NCI-H2171 treated with DMSO at 0.1 percent for 48 hours (cell line): Measurements from ENCODE around the gene CEP72.
A peak's percentile ranks its signal among the peaks of the same experiment; 100 is the strongest.
"Not testable (repeated sequence)": the region's sequence is repeated elsewhere in the genome, so short reads cannot be mapped to it uniquely, and the experiment has no call there.

Source experiments
- DNase-seq: peaks from one replicate; lab custom pipeline; 2025; lab: John Stamatoyannopoulos, UW

The CEP72 gene

DNA sequence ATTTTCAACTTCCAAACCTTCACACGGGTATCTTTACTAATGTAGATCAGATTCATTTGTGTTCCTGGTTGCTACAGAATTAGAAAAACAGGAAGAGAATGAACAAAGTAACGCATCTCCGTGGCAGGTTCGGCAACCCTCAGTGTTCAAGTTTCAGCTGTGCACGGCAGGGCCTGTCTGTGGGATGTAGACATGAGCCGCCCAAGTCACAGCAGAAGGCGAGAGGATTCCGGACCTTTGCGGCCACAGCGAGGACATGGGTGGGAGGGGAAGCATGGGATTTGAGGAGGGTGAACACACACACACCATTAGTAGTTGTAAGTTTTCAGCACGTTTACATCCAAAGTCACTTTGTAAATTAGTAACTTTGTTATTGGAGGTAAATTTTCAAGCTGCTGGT is 31.7 kb upstream of the CEP72 start:
- DNase-seq = no peak

DNA sequence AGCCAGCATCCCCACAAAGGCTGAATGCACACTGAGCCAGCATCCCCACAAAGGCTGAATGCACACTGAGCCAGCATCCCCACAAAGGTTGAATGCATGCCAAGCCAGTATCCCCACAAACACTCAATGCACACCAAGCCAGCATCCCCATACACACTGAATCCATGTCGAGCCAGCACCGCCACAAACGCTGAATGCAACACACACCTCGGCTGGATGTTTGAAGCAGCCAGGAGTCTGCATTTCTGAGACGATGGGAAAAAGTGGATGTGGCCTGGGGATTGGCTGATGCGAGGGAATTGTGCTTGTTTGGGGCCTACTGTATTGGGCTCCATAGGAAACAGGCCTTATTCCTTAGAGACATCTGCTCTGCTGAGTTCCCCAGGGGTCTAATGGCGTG is 30.9 kb upstream of the CEP72 start:
- no peak for DNase-seq

DNA sequence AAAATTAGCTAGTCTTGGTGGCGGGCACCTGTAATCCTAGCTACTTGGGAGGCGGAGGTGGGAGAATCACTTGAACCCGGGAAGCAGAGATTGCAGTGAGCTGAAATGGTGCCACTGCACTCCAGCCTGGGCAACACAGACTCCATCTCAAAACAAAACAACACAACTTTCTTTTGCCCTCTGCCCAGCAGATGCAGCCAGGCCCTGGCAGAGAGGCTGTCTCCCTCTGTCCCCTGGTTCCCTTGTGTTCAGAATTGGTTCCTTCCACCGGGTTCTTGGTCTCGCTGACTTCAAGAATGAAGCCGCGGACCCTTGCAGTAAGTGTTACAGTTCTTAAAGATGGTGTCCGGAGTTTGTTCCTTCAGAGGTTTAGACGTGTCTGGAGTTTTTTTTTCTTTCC is 30.2 kb upstream of the CEP72 start:
- no peak for DNase-seq

DNA sequence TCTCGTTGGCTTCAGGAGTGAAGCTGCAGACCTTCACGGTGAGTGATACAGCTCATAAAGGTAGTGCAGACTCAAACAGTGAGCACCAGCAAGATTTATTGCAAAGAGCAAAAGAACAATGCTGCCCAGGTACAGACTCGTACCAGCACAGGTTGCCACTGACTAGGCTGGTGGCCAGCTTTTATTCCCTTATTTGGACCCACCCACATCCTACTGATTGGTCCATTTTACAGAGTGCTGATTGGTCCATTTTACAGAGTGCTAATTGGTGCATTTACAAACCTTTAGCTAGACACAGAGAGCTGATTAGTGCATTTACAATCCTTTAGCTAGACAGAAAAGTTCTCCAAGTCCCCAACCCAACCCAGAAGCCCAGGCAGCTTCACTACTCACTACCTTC is 29.7 kb upstream of the CEP72 start:
- not testable (repeated sequence) for DNase-seq

DNA sequence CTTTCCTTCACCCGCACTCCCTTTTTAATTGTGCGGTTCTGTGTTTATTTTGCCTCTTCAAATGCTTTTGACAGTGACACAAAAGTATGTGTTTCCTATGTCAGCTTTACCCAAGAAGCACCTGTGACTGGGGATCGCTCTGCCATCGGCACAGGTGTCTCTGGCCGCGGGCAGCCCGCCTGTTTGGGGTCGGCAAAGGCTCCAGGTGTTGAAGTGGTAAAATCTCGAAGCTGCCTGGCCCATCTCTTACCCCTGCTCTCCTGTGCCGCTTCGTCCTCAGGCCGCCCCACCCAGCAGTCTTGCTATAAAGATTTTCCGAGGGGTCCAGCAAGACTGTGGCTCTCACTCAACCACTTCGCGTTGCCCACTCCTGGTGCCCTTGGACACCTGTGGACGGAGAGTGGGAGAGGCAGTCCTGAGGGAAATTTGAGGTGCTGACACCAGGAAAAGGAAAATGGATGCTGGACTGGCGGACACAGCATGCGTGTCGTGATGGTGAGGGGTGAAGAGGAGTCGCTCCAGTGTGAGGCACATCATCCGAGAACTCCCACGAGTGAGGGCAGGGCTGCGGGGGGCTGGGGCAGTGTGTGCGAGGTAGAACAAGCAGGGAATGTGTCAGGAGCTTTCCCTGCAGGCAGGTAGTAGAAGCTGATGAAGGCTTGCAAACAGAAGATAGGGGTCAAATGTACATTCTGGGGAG is 29.1 kb upstream of the CEP72 start:
- no peak for DNase-seq

DNA sequence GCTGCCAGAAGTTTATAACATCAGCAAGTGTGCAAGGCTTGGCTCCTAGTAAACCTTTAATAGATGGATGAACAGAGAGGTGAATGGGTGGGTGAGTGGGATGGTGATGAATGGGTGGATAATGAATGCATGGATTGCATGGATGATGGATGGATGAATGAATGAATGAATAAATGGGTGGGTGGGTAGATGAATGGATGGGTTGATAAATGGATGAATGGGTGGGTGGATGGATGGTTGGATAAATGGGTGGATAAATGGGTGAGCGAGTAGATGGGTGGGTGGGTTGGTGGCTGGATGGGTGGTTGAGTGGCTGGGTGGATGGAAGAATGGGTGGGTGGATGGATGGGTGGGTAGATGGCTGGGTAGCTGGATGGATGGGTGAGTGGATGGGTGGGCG is 28.5 kb upstream of the CEP72 start:
- no peak for DNase-seq

DNA sequence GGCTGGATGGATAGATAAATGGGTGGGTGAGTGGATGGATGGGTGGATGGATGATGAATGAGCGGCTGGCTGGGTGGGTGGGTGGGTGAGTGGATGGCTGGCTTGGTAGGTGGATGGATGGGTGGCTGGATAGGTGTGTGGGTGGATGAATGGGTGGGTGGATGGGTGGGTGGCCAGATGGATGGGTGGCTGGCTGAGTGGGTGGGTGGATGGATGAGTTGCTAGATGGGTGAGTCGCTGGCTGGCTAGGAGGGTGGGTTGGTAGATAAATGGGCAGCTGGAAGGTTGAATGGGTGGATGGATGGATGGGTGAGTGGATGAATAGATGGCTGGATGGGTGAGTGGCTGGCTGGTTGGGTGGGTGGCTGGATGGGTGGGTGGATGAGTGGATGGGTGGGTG is 27.9 kb upstream of the CEP72 start:
- DNase-seq = no peak

DNA sequence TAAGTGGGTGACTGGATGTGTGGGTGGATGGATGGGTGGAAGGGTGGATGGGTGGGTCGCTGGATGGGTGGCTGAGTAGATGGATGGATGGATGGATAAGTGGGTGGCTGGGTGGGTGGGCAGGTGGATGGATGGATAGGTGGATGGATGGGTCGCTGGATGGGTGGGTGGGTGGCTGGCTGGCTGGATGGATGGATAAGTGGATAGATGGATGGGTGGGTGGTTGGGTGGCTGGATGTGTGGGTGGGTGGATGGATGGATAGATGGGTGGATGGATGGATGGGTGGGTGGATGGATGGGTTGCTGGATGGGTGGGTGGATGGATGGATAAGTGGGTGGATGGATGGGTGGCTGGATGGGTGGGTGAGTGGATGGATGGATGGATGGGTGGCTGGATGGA is 27.3 kb upstream of the CEP72 start:
- no peak for DNase-seq

DNA sequence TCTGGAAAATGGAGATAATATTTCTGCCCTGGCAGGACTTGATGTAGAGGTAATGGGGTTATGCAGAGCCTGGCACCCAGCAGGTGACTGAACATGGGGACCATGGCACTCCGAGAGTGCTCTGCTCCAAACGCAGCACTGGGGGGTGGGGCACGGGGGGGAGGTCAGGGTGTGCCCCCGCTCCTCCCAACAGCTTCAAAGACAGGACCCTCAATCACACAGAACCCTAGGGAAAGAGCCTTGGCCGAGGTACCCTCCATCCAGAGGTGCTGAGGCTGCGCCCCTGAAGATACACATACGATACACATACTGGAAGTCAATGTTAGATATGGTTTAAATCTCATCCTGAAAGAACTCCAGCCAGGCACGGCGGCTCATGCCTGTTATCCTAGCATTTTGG is 26.6 kb upstream of the CEP72 start:
- no peak for DNase-seq

DNA sequence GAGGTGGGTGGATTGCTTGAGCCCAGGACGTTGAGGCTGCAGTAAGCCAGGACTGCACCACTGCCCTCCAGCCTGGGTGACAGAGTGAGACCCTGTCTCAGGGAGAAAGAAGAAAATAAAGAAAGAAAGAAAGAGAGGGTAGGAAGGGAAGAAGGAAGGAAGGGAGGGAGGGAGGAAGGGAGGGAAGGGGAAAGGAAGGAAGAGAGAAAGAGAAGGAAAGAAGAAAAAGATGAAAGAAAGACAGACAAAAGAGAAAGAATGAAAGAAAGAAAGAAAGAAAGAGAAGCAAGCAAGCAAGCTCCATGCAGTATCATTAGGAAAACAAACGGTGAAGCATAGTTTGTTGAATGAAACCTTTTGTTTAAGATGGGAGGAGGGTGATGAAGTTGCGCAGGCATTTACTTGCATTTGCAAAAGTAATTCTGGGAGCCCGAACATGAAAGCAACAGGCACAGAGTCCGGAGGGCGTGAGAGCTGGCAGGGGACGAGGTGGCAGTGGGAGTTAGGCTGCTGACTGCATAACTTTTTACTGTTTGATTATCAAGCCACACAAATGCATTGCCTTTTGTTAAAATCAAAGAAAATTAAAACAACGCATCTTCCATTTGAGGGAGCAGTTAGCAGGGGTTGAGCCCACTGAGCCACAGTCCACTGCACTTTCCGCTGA is 26.0 kb upstream of the CEP72 start:
- DNase-seq = no peak

DNA sequence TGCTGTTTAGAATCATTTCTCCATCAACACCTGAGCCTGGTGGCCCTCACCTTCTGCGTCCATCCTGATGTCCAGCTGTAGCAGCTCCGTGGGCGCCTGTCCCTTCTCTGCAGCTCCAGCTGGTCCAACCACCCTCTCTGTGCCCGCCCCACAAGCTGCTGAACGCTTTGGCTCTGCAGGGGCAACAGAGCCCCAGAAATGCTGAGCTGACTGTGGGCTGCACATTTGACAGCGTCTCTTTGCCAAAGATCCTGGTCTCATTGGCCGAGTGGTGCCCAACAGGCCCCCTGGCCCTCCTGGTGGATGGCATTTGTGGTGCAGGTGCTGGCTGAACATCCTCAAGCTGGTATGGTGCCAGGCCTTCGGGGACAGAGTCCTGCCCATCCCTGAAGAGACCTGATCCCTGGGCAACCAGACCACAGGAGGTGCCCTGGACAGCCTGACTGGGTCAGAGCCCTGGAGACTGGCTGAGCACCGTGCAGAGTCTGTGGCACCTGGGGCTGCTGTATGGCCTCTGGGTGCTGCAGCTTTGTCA is 25.3 kb upstream of the CEP72 start:
- no peak for DNase-seq

DNA sequence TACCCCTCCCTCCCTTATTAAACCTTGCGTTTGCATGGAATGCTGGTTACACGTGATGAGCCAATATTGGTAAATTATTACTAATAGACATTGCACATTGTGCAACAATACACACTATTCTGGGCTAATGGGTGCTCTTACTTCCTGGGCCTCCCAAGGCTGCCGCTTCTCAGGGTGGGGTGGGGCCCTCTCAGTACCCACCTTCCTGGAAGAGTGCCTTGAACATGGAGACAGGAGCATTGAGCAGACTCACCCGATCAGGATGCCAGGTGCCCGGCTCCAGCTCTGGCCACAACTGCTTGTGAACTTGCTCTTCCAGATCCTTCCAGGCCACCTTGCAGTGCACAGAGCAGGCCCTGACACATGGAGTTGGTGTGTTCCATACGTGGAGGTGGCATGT is 24.7 kb upstream of the CEP72 start:
- no peak for DNase-seq

DNA sequence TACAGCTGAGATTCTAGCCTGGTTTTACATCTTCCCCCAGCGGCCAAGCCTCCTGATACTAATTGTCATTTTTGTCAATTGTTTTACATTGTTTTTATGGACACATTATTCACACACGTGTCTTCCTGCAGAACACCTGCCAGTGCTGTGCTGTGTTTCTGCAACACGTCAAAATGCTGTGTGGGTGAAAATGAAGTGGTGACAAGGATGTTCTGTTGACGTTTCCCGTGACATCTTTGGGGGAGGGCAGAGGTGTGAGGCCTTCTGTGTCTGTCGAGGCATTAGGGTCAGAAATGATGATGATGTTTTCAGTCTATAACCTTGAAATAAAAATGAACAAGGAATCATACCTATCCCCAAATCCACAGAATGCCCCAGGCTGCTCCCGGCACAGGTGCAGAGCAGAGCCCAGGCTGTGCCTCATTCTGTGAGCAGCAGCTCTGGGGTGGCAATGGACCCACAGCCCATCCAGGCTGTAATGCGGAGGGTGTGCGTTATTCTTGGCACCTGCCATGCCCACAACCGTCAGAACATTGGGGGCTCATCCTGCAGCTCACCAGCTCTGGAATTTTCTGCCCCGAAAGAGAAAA is 23.6 kb upstream of the CEP72 start:
- DNase-seq = no peak

DNA sequence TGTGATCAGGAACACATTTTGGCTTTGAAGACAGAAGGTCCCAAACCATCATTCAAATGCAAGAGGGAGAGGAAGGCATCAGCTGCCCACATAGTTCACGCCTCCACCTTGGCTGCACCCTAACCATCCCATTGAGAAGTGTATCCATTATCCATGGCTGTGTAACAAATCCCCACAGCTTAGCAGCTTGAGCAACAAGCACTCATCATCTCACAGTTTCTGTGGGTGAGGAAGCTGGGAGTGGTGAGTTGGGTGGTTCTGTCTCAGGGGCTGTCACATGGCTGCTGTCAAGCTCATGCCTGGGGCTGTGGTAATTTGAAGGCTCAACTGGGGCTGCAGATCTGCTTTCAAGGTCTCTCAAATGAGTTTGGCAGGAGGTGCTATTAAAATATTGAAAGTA is 23.0 kb upstream of the CEP72 start:
- DNase-seq = no peak

DNA sequence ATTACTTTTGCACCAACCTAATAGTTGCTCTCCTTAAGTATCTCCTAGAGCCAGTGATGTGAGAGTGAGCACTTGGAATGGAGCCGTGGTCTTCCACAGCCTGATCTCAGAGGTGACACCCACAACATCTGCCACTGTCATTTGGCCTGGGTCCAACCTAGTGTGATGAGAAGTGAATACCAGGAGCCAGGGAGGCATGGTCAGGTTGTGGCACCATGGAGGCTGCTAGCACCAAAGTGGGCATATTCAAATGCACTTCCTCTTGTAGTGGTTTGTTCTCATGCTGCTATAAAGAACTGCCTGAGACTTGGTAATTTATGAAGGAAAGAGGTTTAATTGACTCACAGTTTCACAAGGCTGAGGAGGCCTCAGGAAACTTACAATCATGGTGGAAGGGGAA is 22.6 kb upstream of the CEP72 start:
- DNase-seq = peak; percentile 18

DNA sequence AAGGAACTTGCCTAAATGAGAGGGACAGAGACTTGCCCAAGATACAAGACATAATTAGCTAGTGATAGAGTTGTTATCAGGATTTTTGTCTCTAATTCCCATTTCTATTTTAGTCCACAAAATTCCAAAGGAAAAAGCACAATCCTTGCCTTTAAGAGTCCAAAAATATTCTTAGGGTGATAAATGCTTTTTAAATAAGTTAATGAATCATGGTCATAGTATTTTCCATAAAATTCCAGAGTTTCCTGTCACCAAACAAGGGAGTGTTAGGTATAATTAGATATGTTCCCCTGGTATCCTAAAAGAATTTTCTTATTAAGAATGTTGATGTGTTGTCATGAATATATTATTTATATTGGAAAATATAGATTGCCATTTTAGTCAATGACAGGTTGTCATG is 21.8 kb upstream of the CEP72 start:
- no peak for DNase-seq

DNA sequence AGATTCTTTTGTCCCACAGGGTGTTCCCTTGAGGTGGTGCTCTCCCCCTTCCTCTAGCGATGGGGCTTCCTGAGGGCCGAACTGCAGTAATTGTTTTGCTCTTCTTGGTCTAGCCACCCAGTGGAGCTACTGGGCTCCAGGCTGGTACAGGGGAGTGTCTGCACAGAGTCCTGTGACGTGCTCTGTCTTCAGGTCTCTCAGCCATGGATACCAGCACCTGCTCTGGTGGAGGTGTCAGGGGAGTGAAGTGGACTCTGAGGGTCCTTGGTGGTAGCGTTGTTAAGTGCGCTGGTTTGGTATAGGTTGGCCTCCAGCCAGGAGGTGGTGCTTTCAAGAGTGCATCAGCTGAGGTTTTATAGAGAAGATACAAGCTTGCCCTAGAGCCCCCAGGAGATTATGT is 20.4 kb upstream of the CEP72 start:
- peak; percentile 49 for DNase-seq

DNA sequence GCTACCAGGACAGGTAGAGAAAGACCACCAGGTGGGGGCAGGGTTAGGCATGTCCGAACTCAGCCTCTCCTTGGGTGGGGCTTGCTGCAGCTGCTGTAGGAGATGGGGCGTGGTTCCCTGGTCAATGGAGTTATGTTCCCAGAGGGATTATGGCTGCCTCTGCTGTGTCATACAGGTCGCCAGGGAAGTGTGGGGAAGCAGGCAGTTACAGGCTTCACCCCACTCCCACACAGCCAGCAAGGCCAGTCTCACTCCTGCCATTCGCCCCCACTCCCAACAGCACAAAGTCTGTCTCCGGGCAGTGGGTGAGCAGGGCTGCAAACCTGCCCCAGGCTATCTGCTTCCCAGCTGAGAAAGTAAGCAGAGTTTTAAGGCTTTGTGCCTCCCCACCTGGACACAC is 20.0 kb upstream of the CEP72 start:
- peak; percentile 49 for DNase-seq

DNA sequence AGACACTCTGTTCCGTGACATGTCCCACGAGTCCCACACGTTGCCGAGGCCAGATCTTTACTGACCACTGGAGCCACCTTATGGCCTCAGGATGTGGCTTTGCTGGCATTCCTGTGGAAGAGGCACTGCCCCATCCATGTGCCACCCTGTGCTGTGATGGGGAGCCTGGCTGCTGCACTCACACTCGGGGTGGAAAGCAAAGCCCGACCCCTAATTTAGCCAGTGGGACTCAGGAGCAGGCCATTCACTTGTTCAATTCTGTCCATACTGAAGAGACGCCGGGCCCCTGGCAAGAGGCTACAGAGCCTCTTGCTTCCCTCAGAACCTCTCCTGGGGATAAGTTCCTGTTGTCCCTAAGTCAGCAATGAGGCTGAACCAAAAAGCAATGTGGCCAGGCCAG is 18.6 kb upstream of the CEP72 start:
- DNase-seq = no peak

DNA sequence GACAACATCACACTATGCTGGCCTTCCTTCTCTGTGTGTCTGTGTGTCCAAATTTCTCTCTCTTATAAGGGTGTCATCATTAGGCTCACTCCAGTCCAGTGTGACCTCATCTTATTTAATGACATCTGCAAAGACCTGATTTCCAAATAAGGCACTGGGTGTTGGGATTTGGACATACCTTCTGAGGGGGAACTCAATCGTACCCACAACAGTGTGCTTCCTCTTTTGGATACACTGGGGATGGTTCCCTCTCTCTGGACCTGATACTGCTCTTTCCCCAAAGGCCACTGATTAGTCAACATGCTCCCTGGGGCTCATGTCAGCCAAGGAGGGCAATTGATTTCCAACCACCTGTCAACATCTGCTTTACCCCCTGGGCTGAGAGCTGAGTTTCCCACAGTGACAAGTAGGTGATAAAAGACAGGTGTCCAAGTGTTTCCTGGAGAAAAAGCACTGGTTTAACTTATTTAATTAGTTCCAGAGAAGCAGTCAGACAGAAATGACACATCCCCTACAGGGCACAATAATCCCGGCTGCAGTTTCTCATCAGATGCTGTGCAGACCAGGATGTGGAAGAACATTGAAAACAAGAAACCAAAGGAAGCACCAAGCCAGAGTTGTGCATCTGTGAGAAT is 17.8 kb upstream of the CEP72 start:
- DNase-seq = peak; percentile 91

DNA sequence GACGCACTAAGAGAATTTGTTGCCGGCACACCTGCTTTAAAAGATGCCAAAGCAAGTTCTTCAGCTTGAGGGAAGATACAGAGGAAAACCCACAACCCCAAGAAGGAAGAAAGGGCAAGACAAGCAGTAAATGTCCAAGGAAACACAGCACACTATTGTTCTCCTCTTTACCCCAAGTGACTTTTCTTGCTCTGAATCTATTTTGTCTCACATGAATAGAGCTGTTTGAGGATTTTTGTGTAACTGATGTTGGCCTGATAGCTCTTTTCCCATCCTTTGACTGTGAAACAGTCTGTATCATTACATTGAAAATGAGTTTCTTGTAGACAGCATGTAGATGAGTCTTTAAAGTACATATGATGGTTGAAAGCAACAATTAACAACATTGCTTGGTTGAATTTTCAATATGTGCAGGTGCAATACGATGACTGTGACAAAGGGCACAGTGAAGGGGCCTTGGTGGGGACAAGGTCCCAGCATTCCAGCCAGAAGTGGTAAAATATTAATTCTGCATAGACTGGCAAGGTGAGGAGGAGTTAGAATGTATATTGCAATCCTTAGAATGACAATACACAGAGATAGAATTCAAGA is 16.8 kb upstream of the CEP72 start:
- DNase-seq = no peak

DNA sequence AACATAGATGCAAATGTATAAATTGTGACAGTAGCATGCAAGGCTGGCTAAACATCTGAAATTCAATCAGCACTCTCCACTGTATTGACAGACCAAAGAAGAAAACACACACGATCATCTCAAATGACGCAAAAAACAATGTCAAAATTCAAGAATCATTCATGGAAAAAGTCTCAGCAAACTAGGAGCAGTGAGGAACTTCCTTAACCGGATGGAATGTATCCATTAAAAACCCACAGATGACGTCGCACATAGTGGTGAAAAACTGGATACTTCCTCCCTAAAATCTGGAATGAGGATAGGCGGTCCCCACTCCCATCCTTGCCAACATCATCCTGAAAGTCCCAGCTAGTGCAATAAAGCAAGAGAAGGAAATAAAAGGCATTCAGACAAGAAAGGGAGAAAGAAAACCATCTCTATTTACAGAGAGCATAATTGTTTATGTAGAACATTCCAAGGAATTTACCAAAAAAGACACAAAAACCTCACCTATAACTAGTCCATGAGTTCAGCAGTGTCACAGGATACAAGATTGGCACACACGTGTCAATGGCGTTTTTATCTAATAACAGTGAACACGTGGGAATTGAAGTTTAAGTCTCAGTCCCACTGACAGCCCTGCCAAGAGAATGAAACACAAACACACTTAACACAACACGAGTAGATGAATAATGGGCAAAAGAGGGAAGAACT is 14.1 kb upstream of the CEP72 start:
- DNase-seq = no peak
